ENCODE measurements around the gene IMPA2. TPM values are rescaled to one million over a fixed set of nuclear protein-coding genes. Genes with fewer than 3 reads are reported as not detected.
"Not testable (repeated sequence)": the region's sequence is repeated elsewhere in the genome, so short reads cannot be mapped to it uniquely, and the experiment has no call there.

Gene IMPA2
- polyA plus RNA-seq, 3 donors: 25.3 to 271 (median 32.6) TPM

DNA sequence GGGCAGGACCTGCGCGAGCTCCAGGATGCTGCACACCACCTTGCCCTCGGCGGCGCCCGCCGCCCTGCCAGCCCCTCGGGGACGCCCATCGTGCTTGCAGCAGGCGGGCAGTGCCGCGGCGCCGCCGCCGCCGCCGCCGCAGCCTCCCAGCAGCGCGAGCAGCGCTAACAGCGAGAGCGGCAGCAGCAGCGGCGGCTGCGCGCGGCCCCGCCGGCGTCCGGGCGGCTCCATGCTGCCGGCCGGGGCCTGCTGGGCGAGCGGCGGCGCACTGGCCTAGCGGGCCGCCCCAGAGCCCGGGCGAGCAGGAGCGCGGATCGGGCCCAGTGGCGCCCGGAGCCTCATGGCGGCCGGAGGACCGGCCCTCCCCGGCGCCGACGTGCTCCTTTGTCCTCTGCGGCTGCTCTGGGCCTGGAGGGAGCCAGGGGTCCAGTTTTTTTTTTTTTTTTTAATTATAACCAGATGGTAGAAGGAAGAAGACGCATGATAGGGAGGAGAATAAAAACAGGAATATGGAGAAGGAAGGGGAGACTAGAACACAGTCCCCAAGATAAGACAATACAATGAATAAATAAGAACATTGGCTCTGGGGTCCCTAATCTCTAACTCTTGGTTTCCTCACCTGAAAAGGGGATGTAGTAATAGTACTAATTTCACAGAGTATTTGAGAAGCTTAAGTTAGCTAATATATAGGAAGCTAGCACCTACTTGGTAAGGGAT lies 95.3 kb downstream of the IMPA2 start:
- no peak overlapping the region for H3K27ac ChIP-seq (ENCODE audit: low read depth, low read length)
- 10 to 41% (median 23%) methylated on average over 46 to 56 of the region's 59 CpGs for WGBS, 3 donors

DNA sequence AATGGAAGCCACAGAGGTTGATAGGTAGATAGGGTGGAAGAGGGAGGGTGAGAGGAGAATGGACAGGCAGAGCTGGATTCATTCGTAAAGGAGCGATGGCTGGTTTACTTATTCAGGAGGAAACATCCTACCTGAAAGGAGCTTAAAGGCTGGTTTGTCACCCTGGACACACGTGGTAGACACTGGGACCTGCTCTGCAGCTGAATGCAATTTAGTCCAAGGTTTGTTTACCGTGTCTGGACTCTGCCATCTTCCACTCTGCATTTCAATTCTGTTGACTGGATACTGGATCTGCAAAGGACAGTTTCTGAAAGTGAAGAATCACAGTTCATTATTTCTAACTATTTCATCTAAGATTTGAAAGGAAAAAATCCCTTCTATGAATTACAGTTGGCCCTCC lies 96.7 kb downstream of the IMPA2 start:
- H3K27ac ChIP-seq (ENCODE audit: low read depth, low read length): not testable (repeated sequence)
- 25 to 89% (median 82%) methylated on average over 2 of the region's 4 CpGs for WGBS, 3 donors

DNA sequence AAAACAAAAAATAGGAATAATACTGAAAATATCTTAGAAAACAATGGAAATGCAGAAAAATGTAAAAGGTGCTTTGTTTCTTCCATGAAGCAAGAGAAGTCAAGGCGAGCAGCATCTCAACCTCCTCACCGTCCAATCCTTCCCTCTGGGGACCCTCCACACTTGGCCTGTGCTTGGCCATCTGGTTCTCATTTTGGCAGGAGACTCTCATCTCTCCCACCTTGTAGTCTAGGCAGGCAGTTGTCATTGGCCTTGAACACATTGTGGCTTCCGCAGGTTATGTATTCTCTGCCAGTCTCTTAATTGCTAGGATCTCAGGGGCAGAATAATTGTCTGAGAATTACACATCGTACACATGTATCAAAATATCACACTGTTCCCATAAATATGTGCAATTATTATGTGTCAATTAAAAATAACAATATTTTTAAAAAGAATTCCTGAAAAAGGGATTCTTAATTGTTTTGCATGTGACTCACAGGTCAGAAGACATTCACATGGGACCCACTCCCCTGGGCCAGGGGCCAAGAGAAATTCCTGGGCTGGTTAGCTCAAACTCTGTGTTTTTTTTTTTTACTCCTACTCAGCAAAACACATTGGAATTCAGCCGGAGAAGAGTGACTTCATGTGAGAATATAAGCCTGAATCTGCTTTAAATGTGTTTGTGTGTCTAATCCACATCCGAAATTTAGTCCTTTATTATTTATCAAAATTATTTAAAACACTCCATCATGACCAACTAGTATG lies 98.4 kb downstream of the IMPA2 start:
- H3K27ac ChIP-seq (ENCODE audit: low read depth, low read length): no peak overlapping the region
- WGBS, 3 donors: 57 to 77% (median 59%) methylated on average over 6 of the region's 6 CpGs

Other genes with a start within 250 kb of the IMPA2 start
- gene CHMP1B, start 130.1 kb upstream of the IMPA2 start, polyA plus RNA-seq: 10 to 100 TPM; 14.3 to 46.3 (median 33.2) TPM
- gene MPPE1, start 73.2 kb upstream of the IMPA2 start, polyA plus RNA-seq: 10 to 100 TPM; 23.2 to 26.5 (median 26.0) TPM
- gene ANKRD62, start 112.3 kb downstream of the IMPA2 start, polyA plus RNA-seq: under 1 TPM in 2 of 3 donors, not detected in 1; 0.03 to 0.18 TPM

All from adipose tissue (tissue), 3 donors.